Neural progenitor cell (in vitro differentiated cells): ENCODE measurements around the gene LRRTM4. TPM values are rescaled to one million over a fixed set of nuclear protein-coding genes. Genes with fewer than 3 reads are reported as not detected.

Experiments used
- DNase-seq: peaks from one replicate; pipeline ENCODE4 v3.0.0-alpha.2; 2016; ENCODE audit warnings: low spot score
- H2AFZ ChIP-seq: fragments of 200-600 bp; sonication (generic); replicated peaks from 2 replicates; pipeline ENCODE4 v1.6.1; 2016; ENCODE audit warnings: antibody characterized with exemption
- H3F3A ChIP-seq: fragments of 200-600 bp; sonication (generic); 2 replicates; pipeline ENCODE4 v1.6.1; 2016; ENCODE audit warnings: antibody characterized with exemption, low read depth
- H3K27ac ChIP-seq: fragments of 200-600 bp; sonication (generic); 2 replicates; pipeline ENCODE4 v1.5.1; 2016; ENCODE audit warnings: mild to moderate bottlenecking
- H3K27me3 ChIP-seq: fragments of 200-600 bp; sonication (generic); 2 replicates; pipeline ENCODE4 v1.6.1; 2016; ENCODE audit warnings: mild to moderate bottlenecking, moderate library complexity
- H3K36me3 ChIP-seq: fragments of 200-600 bp; sonication (generic); 2 replicates; pipeline ENCODE4 v1.5.1; 2016
- H3K4me1 ChIP-seq: fragments of 200-600 bp; sonication (generic); 2 replicates; pipeline ENCODE4 v1.6.1; 2016; ENCODE audit warnings: mixed run types
- H3K4me2 ChIP-seq: fragments of 200-600 bp; sonication (generic); 2 replicates; pipeline ENCODE4 v1.6.1; 2016
- H3K4me3 ChIP-seq: fragments of 200-600 bp; sonication (generic); 2 replicates; pipeline ENCODE4 v1.5.1; 2016
- H3K79me2 ChIP-seq: fragments of 200-600 bp; sonication (generic); 2 replicates; pipeline ENCODE4 v1.6.1; 2016; ENCODE audit warnings: low read depth
- H3K9ac ChIP-seq: fragments of 200-600 bp; sonication (generic); 2 replicates; pipeline ENCODE4 v1.6.1; 2016
- H3K9me3 ChIP-seq: fragments of 200-600 bp; sonication (generic); 2 replicates; pipeline ENCODE4 v1.5.1; 2016; ENCODE audit warnings: low read depth
- H4K20me1 ChIP-seq: fragments of 200-600 bp; sonication (generic); 2 replicates; pipeline ENCODE4 v1.6.1; 2016; ENCODE audit warnings: low read depth
- H3K27ac Mint-ChIP-seq: 3 replicates; pipeline ENCODE4 v1.8.0; 2021; ENCODE audit warnings: mixed read lengths
- H3K27me3 Mint-ChIP-seq: 2 replicates; pipeline ENCODE4 v1.8.0; 2022; ENCODE audit warnings: low read depth, mild to moderate bottlenecking, inconsistent platforms, moderate library complexity, mixed read lengths; ENCODE audit not compliant: insufficient read depth
- H3K36me3 Mint-ChIP-seq: 3 replicates; pipeline ENCODE4 v1.8.0; 2021; ENCODE audit warnings: mixed read lengths
- H3K4me1 Mint-ChIP-seq: 3 replicates; pipeline ENCODE4 v1.8.0; 2021; ENCODE audit warnings: mixed read lengths
- H3K4me3 Mint-ChIP-seq: 3 replicates; pipeline ENCODE4 v1.8.0; 2021; ENCODE audit warnings: mild to moderate bottlenecking, moderate library complexity, mixed read lengths
- H3K9me3 Mint-ChIP-seq: 3 replicates; pipeline ENCODE4 v1.8.0; 2020; ENCODE audit warnings: mixed read lengths
- EZH2 ChIP-seq: fragments of 200-600 bp; sonication (generic); IDR thresholded peaks from 2 replicates; pipeline ENCODE4 v1.6.1; 2017; ENCODE audit warnings: antibody characterized with exemption, mild to moderate bottlenecking, moderate library complexity
- EZH2phosphoT487 ChIP-seq: fragments of 200-600 bp; sonication (generic); IDR thresholded peaks from 2 replicates; pipeline ENCODE4 v1.6.1; 2017; ENCODE audit warnings: antibody characterized with exemption
- total RNA-seq: library from RNA; depleted of rRNA; stranded (reverse); fragments of >200 nt; gene quantifications from 2 replicates; pipeline ENCODE4 v1.2.3, GENCODE V29; 2015; ENCODE audit warnings: low replicate concordance
- TF ChIP-seq, protein P1 (sequence below): fragments of 200-600 bp; sonication (generic); IDR thresholded peaks from 2 replicates; pipeline ENCODE4 v1.5.1; 2017; ENCODE audit warnings: antibody characterized with exemption, mild to moderate bottlenecking

The LRRTM4 gene
- total RNA-seq, 1 donor from 2014 or later = 20.4 TPM

DNA sequence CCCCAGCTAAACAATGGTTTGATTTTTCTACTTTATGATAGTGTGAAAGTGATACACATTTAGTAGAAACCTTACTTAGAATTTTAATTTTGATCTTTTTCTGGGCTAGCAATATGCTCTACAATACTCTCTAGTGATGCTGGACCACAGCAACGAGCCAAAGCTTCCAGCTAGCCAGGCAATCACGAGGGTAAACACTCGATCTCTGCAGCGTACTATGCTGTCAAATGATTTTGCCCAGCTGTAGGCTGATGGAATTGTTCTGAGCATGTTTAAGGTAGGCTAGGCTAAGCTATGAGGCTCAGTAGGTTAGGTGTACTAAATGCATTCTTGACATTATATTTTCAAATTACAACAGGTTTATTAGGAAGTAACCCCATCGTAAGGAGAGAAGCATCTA lies 207.5 kb downstream of the LRRTM4 start:
- H3K27me3 ChIP-seq = no peaks in the 10 kb centered on the region

GRCh38 chr2:77310416-77310815 lies 211.8 kb downstream of the LRRTM4 start:
- Mint-ChIP-seq H3K4me3 (no peak overlapping the region), H3K36me3 (no peaks in the 10 kb centered on the region), H3K9me3 (no peaks in the 10 kb centered on the region), H3K27me3 (no peaks in the 10 kb centered on the region), H3K4me1 (no peaks in the 10 kb centered on the region), H3K27ac (no peak overlapping the region)
- Histone ChIP-seq H3F3A (no peaks in the 10 kb centered on the region), H3K9me3 (no peaks in the 10 kb centered on the region), H3K9ac (no peak overlapping the region), H3K4me3 (no peak overlapping the region), H4K20me1 (no peaks in the 10 kb centered on the region), H3K27ac (no peak overlapping the region), H3K27me3 (no peaks in the 10 kb centered on the region), H3K4me1 (no peaks in the 10 kb centered on the region), H3K36me3 (no peaks in the 10 kb centered on the region), H3K79me2 (no peaks in the 10 kb centered on the region), H3K4me2 (no peak overlapping the region), H2AFZ (no peak overlapping the region)
- TF ChIP-seq, protein P1, sequence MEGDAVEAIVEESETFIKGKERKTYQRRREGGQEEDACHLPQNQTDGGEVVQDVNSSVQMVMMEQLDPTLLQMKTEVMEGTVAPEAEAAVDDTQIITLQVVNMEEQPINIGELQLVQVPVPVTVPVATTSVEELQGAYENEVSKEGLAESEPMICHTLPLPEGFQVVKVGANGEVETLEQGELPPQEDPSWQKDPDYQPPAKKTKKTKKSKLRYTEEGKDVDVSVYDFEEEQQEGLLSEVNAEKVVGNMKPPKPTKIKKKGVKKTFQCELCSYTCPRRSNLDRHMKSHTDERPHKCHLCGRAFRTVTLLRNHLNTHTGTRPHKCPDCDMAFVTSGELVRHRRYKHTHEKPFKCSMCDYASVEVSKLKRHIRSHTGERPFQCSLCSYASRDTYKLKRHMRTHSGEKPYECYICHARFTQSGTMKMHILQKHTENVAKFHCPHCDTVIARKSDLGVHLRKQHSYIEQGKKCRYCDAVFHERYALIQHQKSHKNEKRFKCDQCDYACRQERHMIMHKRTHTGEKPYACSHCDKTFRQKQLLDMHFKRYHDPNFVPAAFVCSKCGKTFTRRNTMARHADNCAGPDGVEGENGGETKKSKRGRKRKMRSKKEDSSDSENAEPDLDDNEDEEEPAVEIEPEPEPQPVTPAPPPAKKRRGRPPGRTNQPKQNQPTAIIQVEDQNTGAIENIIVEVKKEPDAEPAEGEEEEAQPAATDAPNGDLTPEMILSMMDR = no peak
- no peak for TF ChIP-seq EZH2phosphoT487
- no peak for TF ChIP-seq EZH2
- no peak for DNase-seq

More for the DNA sequence above, 207.5 kb downstream of the LRRTM4 start:
- Histone ChIP-seq H2AFZ (no peak overlapping the region), H3K36me3 (no peaks in the 10 kb centered on the region), H3K9ac (no peak overlapping the region), H4K20me1 (no peaks in the 10 kb centered on the region), H3K27ac (no peak overlapping the region), H3K4me2 (no peak overlapping the region), H3K4me3 (no peak overlapping the region), H3K9me3 (no peaks in the 10 kb centered on the region), H3F3A (no peaks in the 10 kb centered on the region), H3K4me1 (no peaks in the 10 kb centered on the region), H3K79me2 (no peaks in the 10 kb centered on the region)
- Mint-ChIP-seq H3K4me3 (no peak overlapping the region), H3K4me1 (no peaks in the 10 kb centered on the region), H3K27me3 (no peaks in the 10 kb centered on the region), H3K36me3 (no peaks in the 10 kb centered on the region), H3K27ac (no peak overlapping the region), H3K9me3 (no peaks in the 10 kb centered on the region)
- DNase-seq = no peak
- no peak for TF ChIP-seq EZH2phosphoT487
- TF ChIP-seq, protein P1 = no peak
- TF ChIP-seq EZH2 = no peak

DNA sequence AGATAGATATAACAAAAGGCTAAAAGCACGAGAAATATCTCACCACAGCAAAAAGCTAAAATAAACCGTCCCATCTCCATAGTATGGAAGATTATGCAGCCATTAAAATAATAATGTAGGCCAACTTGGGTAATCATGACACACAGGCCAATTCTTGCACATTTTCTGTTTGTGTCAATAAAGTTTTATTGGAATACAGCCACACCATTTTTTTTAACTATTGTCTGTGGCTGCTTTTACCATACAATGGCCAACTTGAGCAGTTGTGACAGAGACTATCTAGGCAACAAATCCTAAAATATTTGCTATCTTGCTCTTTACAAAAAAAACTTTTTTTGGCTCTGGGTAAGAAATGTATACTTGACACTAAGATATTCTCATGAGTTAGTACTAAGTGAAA lies 212.5 kb downstream of the LRRTM4 start:
- Histone ChIP-seq H3K27me3 (no peaks in the 10 kb centered on the region), H3K4me1 (no peaks in the 10 kb centered on the region), H3K36me3 (no peaks in the 10 kb centered on the region), H3K4me3 (no peak overlapping the region), H3F3A (no peaks in the 10 kb centered on the region), H3K79me2 (no peaks in the 10 kb centered on the region), H3K9me3 (no peaks in the 10 kb centered on the region), H4K20me1 (no peaks in the 10 kb centered on the region), H3K9ac (no peak overlapping the region), H2AFZ (no peak overlapping the region), H3K4me2 (no peak overlapping the region), H3K27ac (no peak overlapping the region)
- DNase-seq = no peak
- Mint-ChIP-seq H3K9me3 (no peaks in the 10 kb centered on the region), H3K4me1 (no peaks in the 10 kb centered on the region), H3K27ac (no peak overlapping the region), H3K27me3 (no peaks in the 10 kb centered on the region), H3K4me3 (no peak overlapping the region), H3K36me3 (no peaks in the 10 kb centered on the region)
- TF ChIP-seq, protein P1 = no peak
- TF ChIP-seq EZH2phosphoT487 (no peak), EZH2 (no peak)
